ENCODE data around the gene CEACAM16. TPM values are rescaled to one million over a fixed set of nuclear protein-coding genes. Genes with fewer than 3 reads are reported as not detected.

CEACAM16 gene
- polyA plus RNA-seq, 1 donor from 2014 or later, result not detected

DNA sequence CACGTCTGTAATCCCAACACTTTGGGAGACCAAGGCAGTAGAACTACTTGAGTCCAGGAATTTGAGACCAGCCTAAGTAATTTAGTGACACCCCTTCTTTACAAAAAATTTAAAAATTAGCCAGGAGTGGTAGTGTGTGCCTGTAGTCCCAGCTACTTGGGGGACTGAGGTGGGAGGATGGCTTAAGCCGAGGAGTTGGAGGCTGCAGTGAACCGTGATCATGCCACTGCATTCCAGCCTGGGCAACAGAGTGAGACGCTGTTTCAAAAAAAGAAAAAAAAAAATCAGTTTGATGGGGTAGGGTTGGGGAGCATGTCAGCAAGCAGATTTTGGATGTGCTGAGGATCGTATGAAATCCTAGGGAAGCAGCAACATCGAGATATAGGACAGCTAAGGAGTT is 23.4 kb upstream of the CEACAM16 start:
- Histone ChIP-seq H3K4me2 (ENCODE audit: low read length) (no peak overlapping the region), H3K4me3 (ENCODE audit: low read length) (no peak overlapping the region), H4K20me1 (ENCODE audit: insufficient read depth) (no peaks in the 10 kb centered on the region), H3K27ac (ENCODE audit: low read length) (no peak overlapping the region), H3K9me2 (ENCODE audit: insufficient read depth, low read length) (no peaks in the 10 kb centered on the region), H3F3A (ENCODE audit: insufficient read depth, low read length, poor library complexity, severe bottlenecking) (no peaks in the 10 kb centered on the region), H3K9ac (ENCODE audit: low read length) (no peak overlapping the region), H3K27me3 (ENCODE audit: insufficient read depth, low read depth, low read length) (no peaks in the 10 kb centered on the region), H3K79me2 (replicated peaks; ENCODE audit: insufficient read depth, low read length) (no peaks in the 10 kb centered on the region), H3K36me3 (ENCODE audit: insufficient read depth, low read length) (no peaks in the 10 kb centered on the region), H3K9me3 (ENCODE audit: low read length) (no peaks in the 10 kb centered on the region), H2AFZ (ENCODE audit: low read depth, low read length) (no peak overlapping the region)
- TF ChIP-seq MXI1 (conservative IDR thresholded peaks at IDR 0.05; ENCODE audit: poor library complexity, severe bottlenecking), result no peak
- no peak for TF ChIP-seq TAF1 (IDR thresholded peaks at IDR 0.05; ENCODE audit: low read depth)
- no peak for TF ChIP-seq SMC3 (conservative IDR thresholded peaks at IDR 0.05; ENCODE audit: poor library complexity)
- TF ChIP-seq, protein P1, sequence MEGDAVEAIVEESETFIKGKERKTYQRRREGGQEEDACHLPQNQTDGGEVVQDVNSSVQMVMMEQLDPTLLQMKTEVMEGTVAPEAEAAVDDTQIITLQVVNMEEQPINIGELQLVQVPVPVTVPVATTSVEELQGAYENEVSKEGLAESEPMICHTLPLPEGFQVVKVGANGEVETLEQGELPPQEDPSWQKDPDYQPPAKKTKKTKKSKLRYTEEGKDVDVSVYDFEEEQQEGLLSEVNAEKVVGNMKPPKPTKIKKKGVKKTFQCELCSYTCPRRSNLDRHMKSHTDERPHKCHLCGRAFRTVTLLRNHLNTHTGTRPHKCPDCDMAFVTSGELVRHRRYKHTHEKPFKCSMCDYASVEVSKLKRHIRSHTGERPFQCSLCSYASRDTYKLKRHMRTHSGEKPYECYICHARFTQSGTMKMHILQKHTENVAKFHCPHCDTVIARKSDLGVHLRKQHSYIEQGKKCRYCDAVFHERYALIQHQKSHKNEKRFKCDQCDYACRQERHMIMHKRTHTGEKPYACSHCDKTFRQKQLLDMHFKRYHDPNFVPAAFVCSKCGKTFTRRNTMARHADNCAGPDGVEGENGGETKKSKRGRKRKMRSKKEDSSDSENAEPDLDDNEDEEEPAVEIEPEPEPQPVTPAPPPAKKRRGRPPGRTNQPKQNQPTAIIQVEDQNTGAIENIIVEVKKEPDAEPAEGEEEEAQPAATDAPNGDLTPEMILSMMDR (IDR thresholded peaks at IDR 0.05; ENCODE audit: poor library complexity, severe bottlenecking), result no peak
- no peak for TF ChIP-seq EZH2 (IDR thresholded peaks at IDR 0.05; ENCODE audit: borderline replicate concordance, insufficient read depth, low read length, poor library complexity, severe bottlenecking)
- no peak for TF ChIP-seq POLR2AphosphoS5 (IDR thresholded peaks at IDR 0.05)
- TF ChIP-seq RAD21 (conservative IDR thresholded peaks at IDR 0.05), result no peak
- no peak for TF ChIP-seq EP300 (conservative IDR thresholded peaks at IDR 0.05; ENCODE audit: poor library complexity, severe bottlenecking)
- TF ChIP-seq, protein P2, sequence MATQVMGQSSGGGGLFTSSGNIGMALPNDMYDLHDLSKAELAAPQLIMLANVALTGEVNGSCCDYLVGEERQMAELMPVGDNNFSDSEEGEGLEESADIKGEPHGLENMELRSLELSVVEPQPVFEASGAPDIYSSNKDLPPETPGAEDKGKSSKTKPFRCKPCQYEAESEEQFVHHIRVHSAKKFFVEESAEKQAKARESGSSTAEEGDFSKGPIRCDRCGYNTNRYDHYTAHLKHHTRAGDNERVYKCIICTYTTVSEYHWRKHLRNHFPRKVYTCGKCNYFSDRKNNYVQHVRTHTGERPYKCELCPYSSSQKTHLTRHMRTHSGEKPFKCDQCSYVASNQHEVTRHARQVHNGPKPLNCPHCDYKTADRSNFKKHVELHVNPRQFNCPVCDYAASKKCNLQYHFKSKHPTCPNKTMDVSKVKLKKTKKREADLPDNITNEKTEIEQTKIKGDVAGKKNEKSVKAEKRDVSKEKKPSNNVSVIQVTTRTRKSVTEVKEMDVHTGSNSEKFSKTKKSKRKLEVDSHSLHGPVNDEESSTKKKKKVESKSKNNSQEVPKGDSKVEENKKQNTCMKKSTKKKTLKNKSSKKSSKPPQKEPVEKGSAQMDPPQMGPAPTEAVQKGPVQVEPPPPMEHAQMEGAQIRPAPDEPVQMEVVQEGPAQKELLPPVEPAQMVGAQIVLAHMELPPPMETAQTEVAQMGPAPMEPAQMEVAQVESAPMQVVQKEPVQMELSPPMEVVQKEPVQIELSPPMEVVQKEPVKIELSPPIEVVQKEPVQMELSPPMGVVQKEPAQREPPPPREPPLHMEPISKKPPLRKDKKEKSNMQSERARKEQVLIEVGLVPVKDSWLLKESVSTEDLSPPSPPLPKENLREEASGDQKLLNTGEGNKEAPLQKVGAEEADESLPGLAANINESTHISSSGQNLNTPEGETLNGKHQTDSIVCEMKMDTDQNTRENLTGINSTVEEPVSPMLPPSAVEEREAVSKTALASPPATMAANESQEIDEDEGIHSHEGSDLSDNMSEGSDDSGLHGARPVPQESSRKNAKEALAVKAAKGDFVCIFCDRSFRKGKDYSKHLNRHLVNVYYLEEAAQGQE (IDR thresholded peaks at IDR 0.05; ENCODE audit: borderline replicate concordance), result no peak

DNA sequence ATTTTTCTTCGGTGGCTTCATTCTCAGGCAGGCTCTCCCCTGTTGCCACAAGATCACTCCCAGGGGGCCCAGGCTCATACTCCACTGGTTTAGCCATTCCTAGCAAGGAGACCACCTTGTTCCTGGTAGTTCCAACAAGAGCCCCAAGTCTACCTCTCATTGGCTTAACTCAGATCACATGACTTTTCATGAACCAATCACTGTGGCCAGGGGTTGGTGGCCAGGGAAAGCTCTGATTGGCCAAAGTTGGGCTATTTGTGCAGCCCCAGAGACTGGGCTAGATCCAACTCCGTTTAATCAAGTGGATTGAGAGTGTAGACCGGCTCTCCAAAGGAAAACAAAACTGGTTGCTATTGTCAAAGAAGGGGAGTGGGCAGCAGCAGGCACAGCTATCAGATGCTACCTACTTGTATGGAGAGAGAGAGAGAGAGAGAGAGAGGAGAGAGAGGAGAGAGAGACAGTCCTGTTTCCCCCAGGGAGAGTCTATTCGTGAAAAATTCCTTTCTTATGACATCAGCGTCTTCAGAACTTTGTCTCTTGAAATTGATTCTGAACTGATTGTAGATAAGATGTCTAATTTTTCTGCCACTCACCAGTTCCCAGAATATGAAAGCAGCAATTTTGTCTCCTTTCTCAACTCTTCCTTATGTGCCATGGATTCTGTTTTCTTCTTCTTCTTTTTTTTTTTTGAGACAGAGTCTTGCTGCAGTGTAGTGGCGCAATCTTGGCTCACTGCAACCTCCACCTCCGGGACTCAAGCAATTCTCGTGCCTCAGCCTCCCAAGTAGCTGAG is 21.7 kb upstream of the CEACAM16 start:
- TF ChIP-seq SMC3 (conservative IDR thresholded peaks at IDR 0.05; ENCODE audit: poor library complexity) (no peak), EP300 (conservative IDR thresholded peaks at IDR 0.05; ENCODE audit: poor library complexity, severe bottlenecking) (no peak), EZH2 (IDR thresholded peaks at IDR 0.05; ENCODE audit: borderline replicate concordance, insufficient read depth, low read length, poor library complexity, severe bottlenecking) (no peak), TAF1 (IDR thresholded peaks at IDR 0.05; ENCODE audit: low read depth) (no peak), RAD21 (conservative IDR thresholded peaks at IDR 0.05) (no peak), MXI1 (conservative IDR thresholded peaks at IDR 0.05; ENCODE audit: poor library complexity, severe bottlenecking) (no peak), POLR2AphosphoS5 (IDR thresholded peaks at IDR 0.05) (no peak)
- TF ChIP-seq, protein P2 (IDR thresholded peaks at IDR 0.05; ENCODE audit: borderline replicate concordance), result no peak
- TF ChIP-seq, protein P1 (IDR thresholded peaks at IDR 0.05; ENCODE audit: poor library complexity, severe bottlenecking), result no peak
- H3K79me2 ChIP-seq (replicated peaks; ENCODE audit: insufficient read depth, low read length), result no peaks in the 10 kb centered on the region
- H3K27me3 ChIP-seq (ENCODE audit: insufficient read depth, low read depth, low read length), result no peaks in the 10 kb centered on the region
- H3K9ac ChIP-seq (ENCODE audit: low read length), result no peak overlapping the region
- H3K36me3 ChIP-seq (ENCODE audit: insufficient read depth, low read length), result no peaks in the 10 kb centered on the region
- H3K4me3 ChIP-seq (ENCODE audit: low read length), result no peak overlapping the region
- H3K9me3 ChIP-seq (ENCODE audit: low read length), result no peaks in the 10 kb centered on the region
- H2AFZ ChIP-seq (ENCODE audit: low read depth, low read length), result no peak overlapping the region
- H3K27ac ChIP-seq (ENCODE audit: low read length), result no peak overlapping the region
- H3K9me2 ChIP-seq (ENCODE audit: insufficient read depth, low read length), result no peaks in the 10 kb centered on the region
- no peaks in the 10 kb centered on the region for H4K20me1 ChIP-seq (ENCODE audit: insufficient read depth)
- H3K4me2 ChIP-seq (ENCODE audit: low read length), result no peak overlapping the region
- no peaks in the 10 kb centered on the region for H3F3A ChIP-seq (ENCODE audit: insufficient read depth, low read length, poor library complexity, severe bottlenecking)
